Activated CD4-positive, alpha-beta T cell treated with anti-CD3 and anti-CD28 coated beads, Interleukin-2, amount 50 U/mL, for 48 hours (primary cell): Measurements from ENCODE around the gene MICALL2.
A peak's percentile ranks its signal among the peaks of the same experiment; 100 is the strongest.

Experiments
- DNase-seq, 2 experiments: peaks; one replicate each; pipeline ENCODE4 v3.0.0-alpha.2; 2020

MICALL2 gene

GRCh38 chr7:1458683-1459511 is at the start of gene MICALL2:
Gene MICALL2 (minus strand): TSS chr7:1459470. CDS start chr7:1459326, 144 bp downstream.
- peak; percentile 36 to 45 for DNase-seq

DNA sequence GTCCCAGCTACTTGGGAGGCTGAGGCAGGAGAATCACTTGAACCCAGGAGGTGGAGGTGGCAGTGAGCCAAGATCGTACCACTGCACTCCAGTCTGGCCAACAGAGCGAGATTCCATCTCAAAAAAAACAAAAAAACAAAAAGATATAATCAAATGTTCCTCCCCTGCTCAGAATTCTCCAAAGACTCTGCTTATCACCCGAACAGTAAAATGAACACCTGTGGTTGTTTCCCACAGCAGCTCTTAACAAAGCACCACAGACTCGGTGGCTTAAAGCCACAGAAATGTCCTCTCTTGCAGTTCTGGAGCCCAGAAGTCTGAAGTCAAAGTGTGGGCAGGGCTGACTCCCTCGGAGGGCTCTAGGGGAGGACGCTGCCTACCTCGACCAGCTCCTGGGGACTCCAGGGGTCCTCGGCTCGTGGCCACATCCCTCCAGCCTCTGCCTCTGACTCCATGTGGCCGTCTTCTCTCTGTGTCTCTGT is 49.0 kb upstream of the MICALL2 start:
- no peak for DNase-seq

- peak in 1 of 2 experiments; percentile 21 for DNase-seq
Observed at GRCh38 chr7:1505731-1506550, 46.7 kb upstream of the MICALL2 start.

- DNase-seq = peak; percentile 87 to 89
Observed at GRCh38 chr7:1503816-1504775, 44.8 kb upstream of the MICALL2 start, which contains the start of gene INTS1. Gene INTS1 (minus strand): TSS chr7:1504389. CDS start chr7:1503960, 429 bp downstream.

GRCh38 chr7:1503390-1503789 is 44.1 kb upstream of the MICALL2 start:
- no peak for DNase-seq

GRCh38 chr7:1502845-1503244 is 43.6 kb upstream of the MICALL2 start:
- DNase-seq = no peak

GRCh38 chr7:1501487-1502270 is 42.4 kb upstream of the MICALL2 start:
- no peak for DNase-seq

- DNase-seq = no peak
Observed at GRCh38 chr7:1500064-1500807, 41.0 kb upstream of the MICALL2 start.

- no peak for DNase-seq
Observed at GRCh38 chr7:1499367-1500029, 40.2 kb upstream of the MICALL2 start.

DNA sequence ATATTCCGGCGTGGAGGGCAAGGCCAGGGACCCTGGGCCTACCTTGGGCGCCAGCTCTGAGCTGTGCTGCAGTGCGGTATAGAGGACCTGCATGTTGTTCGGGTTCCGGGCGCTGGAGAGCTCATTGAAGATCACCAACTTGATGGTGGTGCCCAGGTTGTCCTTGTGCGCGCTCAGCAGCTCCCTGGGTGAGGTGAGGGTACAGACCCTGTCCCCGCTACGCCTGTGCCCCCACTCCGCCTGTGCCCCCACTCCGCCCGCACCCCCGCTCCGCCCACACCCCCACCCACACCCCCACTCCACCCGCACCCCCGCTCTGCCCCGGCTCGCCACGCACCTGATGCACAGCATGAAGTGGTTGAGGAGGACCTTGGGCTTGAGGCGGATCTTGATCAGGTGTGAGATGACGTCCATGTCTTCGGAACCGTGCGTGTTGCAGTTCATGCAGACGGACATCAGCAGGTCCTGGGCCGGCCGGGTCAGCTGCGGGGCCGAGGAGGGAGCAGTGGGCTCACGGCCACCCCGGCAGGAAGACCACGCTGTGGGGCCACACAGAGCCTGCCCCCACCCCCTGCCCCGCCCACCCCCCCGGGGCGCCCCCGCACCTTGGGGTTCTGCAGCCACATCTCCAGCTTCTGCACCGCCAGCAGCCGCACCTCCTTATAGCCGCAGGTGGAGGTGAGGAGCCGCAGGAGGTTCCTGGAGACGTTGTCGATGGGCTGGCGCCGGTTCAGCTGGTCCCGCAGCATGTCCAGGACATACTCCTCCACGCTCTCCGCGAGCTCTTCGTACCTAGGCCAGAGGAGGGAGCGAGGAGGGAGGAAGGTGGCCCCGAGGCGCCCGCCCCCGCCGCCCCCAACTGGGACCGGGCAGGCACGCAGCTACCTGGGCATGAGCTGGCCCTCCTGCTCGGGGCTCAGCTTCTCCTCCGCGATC is 39.4 kb upstream of the MICALL2 start:
- DNase-seq = no peak

DNA sequence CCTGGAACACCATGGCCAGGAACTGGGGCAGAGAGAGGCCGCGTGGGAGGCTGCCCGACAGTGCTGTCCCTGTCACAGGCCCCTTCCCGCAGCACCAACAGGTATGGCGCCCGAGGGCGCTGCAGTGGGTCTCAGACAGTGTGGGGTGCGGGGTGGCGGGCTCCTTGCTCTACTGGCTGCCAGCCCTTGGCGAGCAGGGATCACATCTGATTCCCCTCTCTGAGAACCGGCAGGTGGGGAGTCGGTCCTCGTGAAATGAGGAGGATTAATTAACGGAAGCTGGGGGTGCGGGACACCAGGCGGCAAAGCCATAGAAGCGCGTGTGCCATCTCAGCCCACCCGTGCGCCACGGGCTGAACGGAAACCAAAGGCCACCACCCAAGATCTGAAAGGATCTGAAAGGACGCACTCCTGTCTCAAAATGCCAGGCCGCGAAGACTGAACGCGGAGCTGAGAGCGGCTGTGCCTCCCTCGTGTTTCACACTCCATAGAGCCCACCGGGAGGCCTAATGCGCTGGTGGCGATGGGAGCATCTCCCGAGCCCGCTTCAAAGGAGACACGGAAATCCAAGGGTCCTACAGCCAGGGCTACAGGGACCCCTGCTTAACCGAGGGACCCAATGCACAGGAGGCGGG is 38.1 kb upstream of the MICALL2 start:
- DNase-seq = no peak

GRCh38 chr7:1496531-1497292 is 37.4 kb upstream of the MICALL2 start:
- DNase-seq = no peak

GRCh38 chr7:1495564-1496242 is 36.4 kb upstream of the MICALL2 start:
- no peak for DNase-seq

DNA sequence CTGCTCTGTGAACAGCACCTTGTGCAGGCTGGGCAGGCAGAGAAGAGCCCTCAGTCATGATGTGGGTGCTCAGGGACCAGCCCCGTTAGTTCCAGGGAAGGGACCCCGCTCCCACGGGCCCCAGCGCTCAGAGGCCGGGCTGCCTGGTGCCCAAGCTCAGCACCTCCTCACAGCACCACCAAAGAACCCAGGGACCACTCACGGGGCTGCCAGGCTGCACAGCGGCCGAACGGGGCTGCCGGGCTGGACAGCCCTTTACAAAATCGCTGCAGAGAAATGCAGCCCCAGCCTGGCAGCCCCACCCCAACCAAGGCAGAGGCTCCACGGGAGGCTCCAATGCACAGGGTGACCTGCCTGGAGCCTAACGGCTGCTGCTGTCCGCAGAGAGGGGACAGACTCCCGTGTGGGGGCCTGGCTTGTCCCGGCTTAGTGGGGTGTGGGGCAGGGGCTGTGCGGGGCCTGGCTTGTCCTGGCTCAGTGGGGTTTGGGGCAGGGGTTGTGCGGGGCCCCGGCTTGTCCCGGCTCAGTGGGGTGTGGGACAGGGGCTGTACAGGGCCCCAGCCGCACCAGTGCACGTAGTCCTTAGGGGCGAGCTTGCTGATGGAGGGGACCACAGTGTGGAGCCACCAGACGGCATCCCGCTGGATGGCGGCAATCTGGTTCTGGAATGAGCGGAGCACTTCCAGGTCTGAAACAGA is 35.7 kb upstream of the MICALL2 start:
- DNase-seq = no peak

- no peak for DNase-seq
Observed at GRCh38 chr7:1494447-1494846, 35.2 kb upstream of the MICALL2 start.

GRCh38 chr7:1493571-1493970 is 34.3 kb upstream of the MICALL2 start:
- no peak for DNase-seq

GRCh38 chr7:1493129-1493528 is 33.9 kb upstream of the MICALL2 start:
- no peak for DNase-seq
